Caco-2 (cell line): ENCODE results near the gene GAS7. TPM values are rescaled to one million over a fixed set of nuclear protein-coding genes. Genes with fewer than 3 reads are reported as not detected.

Experiments
- BruUV-seq: library from RNA; stranded (reverse); fragments of 400-500 nt; replicated peaks from 2 replicates; lab custom pipeline; 2021; lab: Mats Ljungman, UMichigan
- CTCF ChIA-PET: fragments of 300-600 bp; sonication (Branson Sonifier 250); formaldehyde crosslinking; loops from one replicate; lab custom pipeline; 2022; ENCODE audit warnings: antibody characterized with exemption; lab: Charles Lee
- POLR2A ChIA-PET: fragments of 300-600 bp; sonication (Branson Sonifier 250); formaldehyde crosslinking; loops from one replicate; lab custom pipeline; 2022; ENCODE audit warnings: antibody characterized with exemption; lab: Charles Lee
- DNase-seq, 2 experiments: peaks; one replicate each; pipeline versions ENCODE4 v3.0.0 to v3.0.0-alpha.2; 2020 to 2022
- H3K27me3 ChIP-seq: replicated peaks from 2 replicates; pipeline ENCODE4 v1.6.0; 2011; ENCODE audit warnings: low read length; ENCODE audit not compliant: control insufficient read depth, insufficient read depth
- H3K36me3 ChIP-seq: 2 replicates; pipeline ENCODE4 v1.5.1; 2011; ENCODE audit warnings: low read length; ENCODE audit not compliant: control insufficient read depth, insufficient read depth
- H3K4me1 ChIP-seq: fragments of 250-450 bp; sonication (Bioruptor Pico); 2 replicates; pipeline ENCODE4 v1.5.1; 2020; ENCODE audit warnings: mild to moderate bottlenecking
- H3K4me3 ChIP-seq: 2 replicates; pipeline ENCODE4 v1.5.1; 2011; ENCODE audit warnings: low read depth, mild to moderate bottlenecking, control low read depth, low read length
- H3K9me3 ChIP-seq: fragments of 250-450 bp; sonication (Bioruptor Pico); 2 replicates; pipeline ENCODE4 v1.5.1; 2020; ENCODE audit warnings: mild to moderate bottlenecking, moderate library complexity
- H3K27ac Mint-ChIP-seq: one replicate; pipeline ENCODE4 v1.8.0; 2022; ENCODE audit warnings: mixed read lengths; ENCODE audit not compliant: unreplicated experiment
- H3K27me3 Mint-ChIP-seq: one replicate; pipeline ENCODE4 v1.8.0; 2022; ENCODE audit warnings: mixed read lengths; ENCODE audit not compliant: insufficient read depth, unreplicated experiment
- H3K36me3 Mint-ChIP-seq: one replicate; pipeline ENCODE4 v1.8.0; 2022; ENCODE audit warnings: mild to moderate bottlenecking, mixed read lengths; ENCODE audit not compliant: insufficient read depth, unreplicated experiment
- H3K4me1 Mint-ChIP-seq: one replicate; pipeline ENCODE4 v1.8.0; 2022; ENCODE audit warnings: low read depth, mixed read lengths; ENCODE audit not compliant: unreplicated experiment
- H3K4me3 Mint-ChIP-seq: one replicate; pipeline ENCODE4 v1.8.0; 2022; ENCODE audit warnings: mild to moderate bottlenecking, moderate library complexity, mixed read lengths; ENCODE audit not compliant: unreplicated experiment
- H3K9me3 Mint-ChIP-seq: one replicate; pipeline ENCODE4 v1.8.0; 2022; ENCODE audit warnings: mixed read lengths; ENCODE audit not compliant: unreplicated experiment
- CTCF ChIP-seq, 2 experiments: fragments of 200-600 bp in 1 of 2; IDR thresholded peaks; 1 replicate in 1 of 2; 2 replicates in 1 of 2; pipeline versions ENCODE4 v1.5.1 to v1.8.0; 2011 to 2022; ENCODE audit warnings: antibody characterized with exemption in 1 of 2, control low read depth in 1 of 2, inconsistent platforms in 1 of 2, low read depth in 1 of 2, low read length in 1 of 2, mild to moderate bottlenecking in 1 of 2, moderate library complexity in 1 of 2; ENCODE audit not compliant: insufficient read depth in 1 of 2, severe bottlenecking in 1 of 2, unreplicated experiment in 1 of 2
- intact Hi-C: fragments of 100-400 bp; cut with micrococcal nuclease; formaldehyde crosslinking; loops from one replicate; pipeline ENCODE4 v1.10.0; 2022; ENCODE audit not compliant: unreplicated experiment
- total RNA-seq: library from RNA; stranded (reverse); gene quantifications from 2 replicates; pipeline ENCODE4 v1.2.3, GENCODE V29; 2022

GAS7 gene
- total RNA-seq, 1 experiment from 2014 or later, result 0.34 TPM

DNA sequence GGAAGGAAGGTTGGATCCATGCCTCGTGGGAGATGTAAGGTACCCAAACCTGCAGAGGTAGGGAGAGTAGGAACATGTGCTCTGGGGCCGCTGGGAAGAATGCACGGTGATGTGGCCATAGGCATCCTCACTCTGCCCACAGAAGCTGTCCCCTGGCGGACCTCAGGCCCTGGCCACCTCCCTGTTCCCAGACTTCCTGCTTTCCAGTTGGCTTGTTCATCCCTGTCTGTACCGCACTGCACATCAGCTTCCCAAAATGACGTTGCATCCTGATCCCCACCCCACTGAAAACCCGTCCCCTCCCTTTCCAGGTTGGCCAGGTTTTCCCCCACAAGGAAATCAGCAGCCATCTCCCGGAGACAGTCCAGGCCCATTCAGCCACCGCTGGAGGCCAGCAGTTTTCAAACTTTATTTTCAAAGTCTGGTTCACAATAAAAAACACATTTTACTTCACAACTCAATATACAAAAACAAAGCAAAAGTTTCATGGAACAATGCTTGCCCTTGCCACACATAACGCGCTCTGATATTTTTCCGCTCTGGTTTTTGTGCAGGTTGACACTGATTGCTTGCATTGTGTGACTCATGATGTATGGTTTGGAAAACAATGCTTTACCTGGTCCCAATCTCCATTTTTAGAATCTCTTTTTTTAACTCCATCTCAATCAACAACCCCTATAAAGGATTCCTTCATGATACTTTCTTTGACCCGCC is 143.0 kb downstream of the GAS7 start:
- no peaks in the 10 kb centered on the region for H3K4me1 Mint-ChIP-seq
- intact Hi-C loops, result no loop called here
- no peak for DNase-seq
- Histone ChIP-seq H3K27me3 (no peaks in the 10 kb centered on the region), H3K36me3 (no peaks in the 10 kb centered on the region), H3K4me1 (no peaks in the 10 kb centered on the region), H3K4me3 (no peak overlapping the region), H3K9me3 (no peaks in the 10 kb centered on the region)
- no peaks in the 10 kb centered on the region for H3K9me3 Mint-ChIP-seq
- H3K27ac Mint-ChIP-seq, result no peak overlapping the region
- ChIA-PET CTCF (no interaction called here), POLR2A (no interaction called here)
- H3K27me3 Mint-ChIP-seq, result no peaks in the 10 kb centered on the region
- no TSS peak for BruUV-seq
- no peak for TF ChIP-seq CTCF (IDR thresholded peaks at IDR 0.05; ENCODE audit: insufficient read depth in 1 of 2, low read depth in 1 of 2, low read length in 1 of 2, severe bottlenecking in 1 of 2, unreplicated experiment in 1 of 2)
- H3K36me3 Mint-ChIP-seq, result no peaks in the 10 kb centered on the region
- H3K4me3 Mint-ChIP-seq, result no peak overlapping the region

GRCh38 chr17:10053782-10054540 is 144.4 kb downstream of the GAS7 start:
- no peaks in the 10 kb centered on the region for H3K36me3 ChIP-seq
- no peak overlapping the region for H3K4me3 ChIP-seq
- no peaks in the 10 kb centered on the region for H3K4me1 ChIP-seq
- H3K4me1 Mint-ChIP-seq, result no peaks in the 10 kb centered on the region
- H3K9me3 Mint-ChIP-seq, result no peaks in the 10 kb centered on the region
- no peaks in the 10 kb centered on the region for H3K36me3 Mint-ChIP-seq
- H3K27me3 Mint-ChIP-seq, result no peaks in the 10 kb centered on the region
- intact Hi-C loops, result no loop called here
- H3K4me3 Mint-ChIP-seq, result no peak overlapping the region
- no peak for DNase-seq
- ChIA-PET CTCF (no interaction called here), POLR2A (no interaction called here)
- TF ChIP-seq CTCF (IDR thresholded peaks at IDR 0.05; ENCODE audit: insufficient read depth in 1 of 2, low read depth in 1 of 2, low read length in 1 of 2, severe bottlenecking in 1 of 2, unreplicated experiment in 1 of 2), result no peak
- no peaks in the 10 kb centered on the region for H3K9me3 ChIP-seq
- H3K27me3 ChIP-seq, result no peaks in the 10 kb centered on the region
- no peak overlapping the region for H3K27ac Mint-ChIP-seq
- BruUV-seq, result no TSS peak

GRCh38 chr17:10052106-10052813 is 146.1 kb downstream of the GAS7 start:
- no peaks in the 10 kb centered on the region for H3K27me3 ChIP-seq
- Mint-ChIP-seq H3K9me3 (no peaks in the 10 kb centered on the region), H3K4me3 (no peak overlapping the region), H3K4me1 (no peaks in the 10 kb centered on the region), H3K27me3 (peaks cover under 1% of the 10 kb centered on the region), H3K36me3 (no peaks in the 10 kb centered on the region), H3K27ac (no peak overlapping the region)
- ChIA-PET POLR2A (no interaction called here), CTCF (interaction anchor here (0.6 kb wide), 1 partner anchor 1481 kb away, joined by 3 read pairs; no protein-coding TSS in a partner anchor)
- no peaks in the 10 kb centered on the region for H3K9me3 ChIP-seq
- no peak overlapping the region for H3K4me3 ChIP-seq
- H3K4me1 ChIP-seq, result no peaks in the 10 kb centered on the region
- H3K36me3 ChIP-seq, result no peaks in the 10 kb centered on the region
- no peak for TF ChIP-seq CTCF (IDR thresholded peaks at IDR 0.05; ENCODE audit: insufficient read depth in 1 of 2, low read depth in 1 of 2, low read length in 1 of 2, severe bottlenecking in 1 of 2, unreplicated experiment in 1 of 2)
- intact Hi-C loops, result no loop called here
- no TSS peak for BruUV-seq
- DNase-seq, result no peak
